Neural cell (in vitro differentiated cells): ENCODE results near the gene SPINK7. TPM values are rescaled to one million over a fixed set of nuclear protein-coding genes. Genes with fewer than 3 reads are reported as not detected.

Experiments
- H2AFZ ChIP-seq: fragments of 200-600, 300-800 bp; sonication (generic), shearing (Covaris generic); 2 replicates; pipeline ENCODE4 v1.6.0; 2014; ENCODE audit warnings: low read depth, mild to moderate bottlenecking, antibody characterized with exemption, low read length, moderate library complexity
- H3F3A ChIP-seq: fragments of 200-600 bp; shearing (Covaris generic); 2 replicates; pipeline ENCODE4 v1.6.1; 2016; ENCODE audit warnings: mild to moderate bottlenecking, moderate library complexity, mixed read lengths, antibody characterized with exemption, low read length; ENCODE audit not compliant: insufficient read depth, poor library complexity, severe bottlenecking
- H3K27ac ChIP-seq: fragments of 200-600, 300-800 bp; sonication (generic), shearing (Covaris generic); 2 replicates; pipeline ENCODE4 v1.5.1; 2014; ENCODE audit warnings: mild to moderate bottlenecking, low read length, moderate library complexity
- H3K27me3 ChIP-seq: fragments of 300-800, 200-600 bp; sonication (generic), shearing (Covaris generic); 2 replicates; pipeline ENCODE4 v1.6.0; 2014; ENCODE audit warnings: mild to moderate bottlenecking, low read depth, low read length, moderate library complexity; ENCODE audit not compliant: insufficient read depth
- H3K36me3 ChIP-seq: fragments of 300-800, 200-600 bp; sonication (generic), shearing (Covaris generic); 2 replicates; pipeline ENCODE4 v1.5.1; 2014; ENCODE audit warnings: mild to moderate bottlenecking, antibody characterized with exemption, low read length, moderate library complexity; ENCODE audit not compliant: insufficient read depth
- H3K4me2 ChIP-seq: fragments of 300-800, 200-600 bp; sonication (generic), shearing (Covaris generic); 2 replicates; pipeline ENCODE4 v1.6.0; 2014; ENCODE audit warnings: mild to moderate bottlenecking, low read length
- H3K4me3 ChIP-seq: fragments of 300-800, 200-600 bp; sonication (generic), shearing (Covaris generic); 2 replicates; pipeline ENCODE4 v1.5.1; 2014; ENCODE audit warnings: mild to moderate bottlenecking, low read length, moderate library complexity
- H3K79me2 ChIP-seq: fragments of 200-600 bp; shearing (Covaris generic); replicated peaks from 2 replicates; pipeline ENCODE4 v1.6.0; 2014; ENCODE audit warnings: mild to moderate bottlenecking, low read length, moderate library complexity; ENCODE audit not compliant: insufficient read depth
- H3K9ac ChIP-seq: fragments of 300-800, 200-600 bp; sonication (generic), shearing (Covaris generic); 2 replicates; pipeline ENCODE4 v1.6.1; 2016; ENCODE audit warnings: mild to moderate bottlenecking, low read length, mixed read lengths
- H3K9me2 ChIP-seq: fragments of 200-600 bp; shearing (Covaris generic); 2 replicates; pipeline ENCODE4 v1.6.1; 2016; ENCODE audit warnings: mild to moderate bottlenecking, low read length, mixed read lengths; ENCODE audit not compliant: insufficient read depth
- H3K9me3 ChIP-seq: fragments of 200-600, 300-800 bp; sonication (generic), shearing (Covaris generic); 2 replicates; pipeline ENCODE4 v1.6.1; 2016; ENCODE audit warnings: mild to moderate bottlenecking, mixed run types, low read length, moderate library complexity, mixed read lengths
- H4K20me1 ChIP-seq: fragments of 200-600 bp; shearing (Covaris generic); 2 replicates; pipeline ENCODE4 v1.6.1; 2016; ENCODE audit warnings: mild to moderate bottlenecking, mixed run types; ENCODE audit not compliant: insufficient read depth
- CTCF ChIP-seq: fragments of 450-650 bp; IDR thresholded peaks from 2 replicates; pipeline ENCODE4 v1.5.1; 2014; ENCODE audit warnings: antibody characterized with exemption, mild to moderate bottlenecking, moderate library complexity; ENCODE audit not compliant: poor library complexity, severe bottlenecking
- EP300 ChIP-seq: fragments of 450-650 bp; conservative IDR thresholded peaks from 2 replicates; pipeline ENCODE4 v1.6.1; 2014; ENCODE audit warnings: antibody characterized with exemption, mild to moderate bottlenecking, moderate library complexity; ENCODE audit not compliant: poor library complexity, severe bottlenecking
- EZH2 ChIP-seq: fragments of 200-600, 300-800 bp; shearing (Covaris generic), sonication (generic); IDR thresholded peaks from 2 replicates; pipeline ENCODE4 v1.6.1; 2014; ENCODE audit warnings: antibody characterized with exemption, low read length, borderline replicate concordance, mild to moderate bottlenecking; ENCODE audit not compliant: insufficient read depth, poor library complexity, severe bottlenecking
- MXI1 ChIP-seq: fragments of 450-650 bp; conservative IDR thresholded peaks from 2 replicates; pipeline ENCODE4 v1.6.1; 2014; ENCODE audit warnings: antibody characterized with exemption, mild to moderate bottlenecking; ENCODE audit not compliant: poor library complexity, severe bottlenecking
- POLR2AphosphoS5 ChIP-seq: IDR thresholded peaks from 2 replicates; pipeline ENCODE4 v1.6.1; 2012
- RAD21 ChIP-seq: fragments of 450-650 bp; conservative IDR thresholded peaks from 2 replicates; pipeline ENCODE4 v1.6.1; 2014; ENCODE audit warnings: antibody characterized with exemption, mild to moderate bottlenecking, moderate library complexity
- REST ChIP-seq: IDR thresholded peaks from 2 replicates; pipeline ENCODE4 v1.6.1; 2012; ENCODE audit warnings: borderline replicate concordance
- SMC3 ChIP-seq: fragments of 450-650 bp; conservative IDR thresholded peaks from 2 replicates; pipeline ENCODE4 v1.6.1; 2014; ENCODE audit warnings: antibody characterized with exemption, mild to moderate bottlenecking, moderate library complexity; ENCODE audit not compliant: poor library complexity
- TAF1 ChIP-seq: IDR thresholded peaks from 2 replicates; pipeline ENCODE4 v1.6.1; 2012; ENCODE audit warnings: low read depth
- polyA plus RNA-seq: library from polyadenylated mRNA; depleted of rRNA; stranded (reverse); fragments of >200 nt; gene quantifications from 2 replicates; pipeline ENCODE4 v1.2.3, GENCODE V29; 2014

Gene SPINK7
- polyA plus RNA-seq, 1 donor from 2014 or later = not detected

- H3K27me3 ChIP-seq = no peaks in the 10 kb centered on the region
- no peaks in the 10 kb centered on the region for H3K9me3 ChIP-seq
- no peaks in the 10 kb centered on the region for H3K9me2 ChIP-seq
- no peaks in the 10 kb centered on the region for H3K79me2 ChIP-seq
- no peaks in the 10 kb centered on the region for H3K36me3 ChIP-seq
- no peak overlapping the region for H2AFZ ChIP-seq
- H3K27ac ChIP-seq = no peak overlapping the region
- TF ChIP-seq CTCF = no peak
- TF ChIP-seq SMC3 = no peak
- TF ChIP-seq REST = no peak
- no peak for TF ChIP-seq TAF1
- TF ChIP-seq EP300 = no peak
- no peak for TF ChIP-seq RAD21
- TF ChIP-seq EZH2 = no peak
- TF ChIP-seq POLR2AphosphoS5 = no peak
- H3K4me2 ChIP-seq = no peak overlapping the region
- H3K9ac ChIP-seq = no peak overlapping the region
- no peaks in the 10 kb centered on the region for H3F3A ChIP-seq
- no peak overlapping the region for H3K4me3 ChIP-seq
- H4K20me1 ChIP-seq = no peaks in the 10 kb centered on the region
Measured at GRCh38 chr5:148333262-148333849, 21.1 kb downstream of the SPINK7 start.

- Histone ChIP-seq H3K27ac (no peak within 1 kb of the TSS), H3K4me3 (no peak within 1 kb of the TSS), H3K79me2 (no peaks in the 10 kb centered on the region), H3K9ac (no peak within 1 kb of the TSS), H3F3A (no peaks in the 10 kb centered on the region), H3K4me2 (no peak within 1 kb of the TSS), H3K36me3 (no peaks in the 10 kb centered on the region), H2AFZ (no peak within 1 kb of the TSS), H4K20me1 (no peaks in the 10 kb centered on the region), H3K9me3 (no peaks in the 10 kb centered on the region), H3K27me3 (no peaks in the 10 kb centered on the region), H3K9me2 (no peaks in the 10 kb centered on the region)
- TF ChIP-seq CTCF = no peak
- no peak for TF ChIP-seq EP300
- no peak for TF ChIP-seq MXI1
- TF ChIP-seq TAF1 = no peak
Measured at GRCh38 chr5:148335259-148335658, 23.0 kb downstream of the SPINK7 start, which contains the start of gene SPINK9. Gene SPINK9, plus strand, starts transcription at chr5:148335559. Its CDS starts 55 bp downstream, at chr5:148335614.
